Fibroblast of skin of abdomen (primary cell): ENCODE results near the gene OTULIN.

ENCODE experiments used
- DNase-seq: peaks from one replicate; pipeline ENCODE4 v3.0.0-alpha.2; 2013

OTULIN gene

DNA sequence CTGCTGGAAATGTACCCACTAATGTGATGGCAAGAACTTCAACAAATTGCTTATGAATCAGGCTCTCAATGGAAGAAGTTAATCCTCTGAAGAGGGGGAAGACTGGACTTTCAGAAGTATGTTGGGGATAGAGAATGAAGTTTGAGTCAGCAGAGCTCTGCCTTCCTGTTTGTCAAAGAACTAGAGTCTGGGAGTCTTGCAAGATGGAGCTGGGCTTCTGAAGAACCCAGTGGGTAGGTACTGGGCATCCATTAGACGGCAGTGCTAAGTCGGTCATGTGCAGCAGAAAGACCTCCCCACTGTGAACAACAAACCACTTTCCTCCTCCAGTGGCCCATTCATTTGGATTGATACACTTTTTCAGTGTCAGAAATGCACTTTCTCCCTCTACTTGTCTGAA lies 34.6 kb downstream of the OTULIN start:
- no peak for DNase-seq

DNA sequence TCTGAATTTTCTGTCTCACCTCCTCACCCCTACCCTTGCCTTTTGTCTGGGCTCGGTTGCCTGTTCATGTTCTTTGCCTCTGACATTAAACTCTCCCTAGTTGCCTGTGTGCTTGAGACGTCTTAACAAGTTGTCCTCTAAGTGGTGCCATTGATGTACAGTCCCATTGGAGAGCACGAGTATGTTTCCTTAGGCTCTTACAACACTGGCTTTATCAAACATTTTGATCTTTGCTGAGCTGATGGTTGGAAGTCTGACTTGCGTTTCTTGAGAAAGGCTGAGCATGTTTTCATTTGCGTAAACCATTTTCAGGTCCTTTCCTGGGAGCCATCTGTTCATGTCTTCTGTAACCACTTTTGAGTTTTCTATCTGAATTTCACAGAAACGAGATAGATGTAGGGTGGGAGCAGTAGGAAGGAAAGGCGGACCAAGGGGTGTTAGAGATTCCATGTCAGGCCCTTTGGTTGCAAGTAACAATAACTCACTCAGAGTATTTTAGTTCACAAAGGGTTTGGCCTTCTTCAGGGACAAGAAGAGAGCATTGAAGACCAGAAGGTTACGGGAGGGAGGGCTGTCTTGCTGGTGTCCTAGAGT lies 35.4 kb downstream of the OTULIN start:
- DNase-seq = no peak

- DNase-seq = peak; percentile 12
These were observed 36.2 kb downstream of the OTULIN start for GRCh38 chr5:14700478-14701436.

- DNase-seq = no peak
These were observed 37.0 kb downstream of the OTULIN start for GRCh38 chr5:14701556-14701955.

DNA sequence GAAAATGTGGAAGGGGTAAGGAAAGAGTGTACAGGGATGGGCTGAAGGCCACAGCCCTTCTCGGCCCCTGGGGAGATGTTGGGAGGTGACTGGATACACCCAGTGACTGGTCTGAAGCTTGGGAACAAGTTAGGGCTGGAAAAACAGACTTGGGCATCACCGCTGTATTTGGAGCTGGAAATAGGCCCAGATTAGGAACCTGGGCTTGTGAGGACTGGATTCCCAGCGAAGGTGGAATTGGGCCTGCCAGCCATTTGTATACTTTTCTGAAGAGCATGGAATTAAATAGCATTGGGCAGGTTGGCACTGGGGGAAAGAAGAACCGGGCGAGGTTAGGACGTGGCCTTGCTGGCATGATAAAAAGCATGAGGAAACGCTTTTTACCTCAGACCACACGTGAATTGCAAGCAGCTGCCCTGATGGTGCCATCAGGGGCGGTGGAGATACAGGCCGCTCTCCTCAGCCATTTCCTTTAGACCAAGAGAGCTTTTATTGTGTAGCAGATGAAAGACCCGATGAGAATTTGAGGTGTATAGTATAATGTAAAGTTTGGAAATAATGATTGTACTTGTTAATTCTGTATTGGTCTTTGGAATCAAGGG lies 37.8 kb downstream of the OTULIN start:
- no peak for DNase-seq

DNA sequence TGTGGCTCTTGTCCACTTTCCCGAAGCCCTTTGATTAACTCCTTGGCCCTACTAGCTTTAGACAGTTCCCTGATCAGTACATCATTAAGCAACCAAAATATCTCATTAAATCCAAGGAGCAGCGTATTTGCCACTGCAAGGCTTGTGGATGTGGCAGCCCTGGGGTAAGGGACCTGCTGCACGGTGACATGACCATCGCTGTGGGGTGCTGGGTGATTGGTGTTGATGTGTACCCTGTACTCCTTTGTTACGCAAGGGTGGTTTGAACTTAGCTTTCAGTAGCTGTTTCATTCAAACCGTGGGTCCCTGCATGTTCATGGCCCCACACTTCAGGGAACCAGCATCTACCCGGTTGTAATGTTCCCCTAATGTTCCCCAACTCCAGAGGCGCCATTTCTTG lies 41.0 kb downstream of the OTULIN start:
- no peak for DNase-seq

GRCh38 chr5:14706615-14707021 lies 42.1 kb downstream of the OTULIN start:
- DNase-seq = peak; percentile 67

DNA sequence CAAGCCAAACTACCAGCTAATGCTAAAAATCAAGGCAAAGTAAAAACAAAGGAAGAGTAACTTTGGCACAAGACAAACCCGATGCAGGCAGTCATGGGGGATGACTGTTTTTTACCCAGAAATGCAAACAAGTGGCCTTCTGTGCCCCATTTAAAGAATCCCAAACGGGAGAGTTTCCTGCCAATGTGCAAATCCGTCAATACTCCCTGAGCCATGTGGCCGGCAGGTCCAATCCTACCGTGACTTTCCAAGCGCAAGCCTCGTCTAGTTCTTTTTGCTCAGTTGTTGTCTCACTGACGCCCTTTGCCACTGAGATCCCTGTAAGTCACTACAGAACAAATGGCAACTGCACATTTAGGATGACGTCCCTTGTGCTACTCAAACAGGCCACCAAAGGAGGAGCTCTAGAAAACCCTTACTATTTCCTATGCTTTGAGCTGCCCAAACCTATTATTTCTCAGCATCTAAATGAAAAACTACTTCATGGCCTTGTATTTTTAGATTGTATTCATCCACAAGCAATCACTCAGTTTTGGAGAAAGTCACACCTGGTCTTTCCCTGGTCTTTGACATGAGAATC lies 43.4 kb downstream of the OTULIN start:
- DNase-seq = no peak

DNA sequence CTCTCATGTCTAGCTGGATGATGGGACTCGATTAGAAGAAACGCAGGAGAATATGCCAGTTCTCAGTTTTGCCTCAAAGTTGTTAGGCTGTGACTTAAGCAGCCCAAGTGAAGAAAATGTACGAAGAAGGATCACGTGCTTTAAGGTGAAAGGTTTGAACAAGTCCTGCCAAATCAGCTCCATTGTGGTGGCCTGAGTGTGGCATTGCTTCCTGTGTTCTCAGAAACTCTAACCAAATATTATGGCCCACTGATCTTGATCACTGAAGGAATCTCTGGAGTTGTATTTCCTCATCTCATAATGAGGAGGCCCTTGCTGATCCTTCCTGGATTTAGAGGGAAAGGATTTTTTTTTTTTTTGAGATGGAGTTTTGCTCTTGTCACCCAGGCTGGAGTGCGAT lies 44.0 kb downstream of the OTULIN start:
- no peak for DNase-seq

DNA sequence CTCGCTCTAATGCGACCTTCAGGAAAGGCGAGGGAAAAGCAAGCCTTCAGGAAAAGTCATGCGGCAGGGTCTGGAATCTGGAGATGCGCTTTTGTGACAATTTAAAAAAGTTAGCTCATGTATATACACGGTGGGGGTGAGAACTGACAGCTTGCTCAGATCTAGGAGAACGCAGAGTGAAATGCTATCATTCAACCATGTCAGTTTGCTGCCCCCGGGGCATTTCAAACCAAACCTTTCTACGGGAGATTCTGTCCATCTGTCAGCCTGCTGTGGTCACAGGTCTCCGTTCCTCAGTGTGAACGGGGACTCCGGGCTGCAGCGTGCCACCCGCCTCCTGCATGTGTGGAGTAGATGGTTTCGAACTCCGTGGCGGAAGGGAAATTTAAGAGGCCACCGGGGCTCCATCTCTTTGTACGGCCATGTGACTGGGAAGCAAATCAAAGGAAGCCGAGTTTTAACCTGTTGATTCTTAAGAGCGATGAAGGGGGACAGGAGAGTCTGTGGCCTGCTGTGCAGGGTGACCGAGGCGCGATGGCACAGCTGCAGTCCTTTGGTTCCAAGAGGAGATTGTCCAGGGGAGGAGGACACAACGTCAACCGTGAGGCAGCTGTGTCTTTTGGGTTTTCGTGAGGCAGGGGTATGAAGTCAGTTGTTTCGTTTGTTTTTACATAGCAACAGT lies 45.9 kb downstream of the OTULIN start:
- DNase-seq = no peak

DNA sequence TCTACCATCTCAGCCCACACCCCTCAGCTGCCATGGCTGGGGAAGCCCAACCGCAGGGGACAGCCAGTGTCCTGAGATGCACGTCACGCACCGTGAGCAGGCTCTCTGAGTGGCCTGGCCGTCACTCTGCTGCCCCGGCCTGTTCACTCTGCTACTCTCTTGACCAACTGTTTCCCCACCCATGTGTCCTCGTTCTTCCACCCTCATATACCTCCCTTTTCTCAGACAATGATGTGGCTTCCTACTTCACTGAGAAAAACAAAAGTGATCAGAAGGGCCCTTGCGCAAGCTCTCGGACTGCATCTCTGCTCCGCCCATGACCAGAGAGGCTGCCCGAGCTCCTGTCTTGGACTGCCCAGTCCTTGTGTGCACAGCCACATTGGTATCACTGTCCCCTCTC lies 47.6 kb downstream of the OTULIN start:
- no peak for DNase-seq

GRCh38 chr5:14712666-14713065 lies 48.1 kb downstream of the OTULIN start:
- no peak for DNase-seq

DNA sequence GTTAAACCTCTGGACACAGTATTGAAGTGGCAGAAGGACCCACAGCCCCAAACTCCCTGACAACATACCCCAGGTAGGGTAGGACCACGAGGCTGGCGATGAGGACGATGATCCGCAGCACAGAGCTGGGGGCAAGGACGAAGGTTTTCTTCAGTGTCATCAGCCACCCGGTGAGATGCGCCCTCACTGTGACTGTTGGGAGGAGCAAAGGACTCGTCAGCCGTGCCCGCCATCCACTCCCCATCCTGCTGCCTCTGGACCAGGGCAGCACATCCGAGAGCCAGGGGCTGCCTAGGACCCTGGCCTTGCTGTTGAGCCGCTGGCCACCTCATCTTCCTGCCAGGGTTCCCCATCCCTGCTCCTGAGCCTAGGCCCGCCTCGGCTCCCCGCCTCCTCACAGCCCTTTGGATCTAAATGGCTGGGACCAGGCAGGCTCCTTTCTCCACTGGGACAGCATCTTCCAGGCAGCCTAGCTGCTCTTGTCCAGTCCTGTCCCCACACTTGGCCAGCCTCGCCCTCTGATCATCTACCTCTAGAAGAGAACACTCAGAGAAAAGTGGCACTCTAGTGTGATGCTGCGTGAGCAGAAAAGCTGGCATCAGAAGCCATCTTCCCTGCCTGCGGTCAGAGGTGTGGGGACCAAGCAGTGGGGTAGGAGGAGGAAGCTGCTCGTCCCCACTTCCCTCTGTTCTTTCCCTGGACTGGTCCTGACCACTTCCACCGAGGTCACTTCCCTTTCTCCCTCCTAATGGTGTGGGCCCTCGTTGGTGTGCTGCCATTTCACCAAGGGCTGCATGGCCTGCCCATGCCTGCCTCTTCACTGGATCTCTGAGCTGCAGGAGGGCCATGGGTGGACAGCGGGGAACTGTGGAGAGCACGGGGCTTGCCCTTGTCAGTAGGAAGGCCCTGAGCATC lies 49.2 kb downstream of the OTULIN start:
- DNase-seq = no peak

DNA sequence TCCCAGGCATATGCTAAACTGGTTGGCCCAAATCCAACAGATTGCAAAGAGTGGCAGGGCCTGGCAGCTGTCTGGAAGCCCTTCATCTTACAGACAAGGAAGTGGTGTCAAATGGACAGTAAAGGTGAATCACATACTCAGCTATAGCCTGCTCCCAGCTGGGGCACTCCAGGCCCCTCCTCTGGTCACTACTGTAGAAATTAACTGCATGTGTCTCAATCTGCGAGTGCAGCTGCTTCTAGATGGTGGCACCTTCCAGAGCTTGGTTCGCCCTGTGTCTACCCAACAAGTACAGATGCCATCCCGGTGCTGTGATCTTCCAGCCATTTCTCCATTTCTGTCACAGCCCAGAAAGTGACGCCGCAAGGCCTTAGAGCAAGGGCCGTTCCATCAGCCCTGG lies 50.2 kb downstream of the OTULIN start:
- DNase-seq = no peak

DNA sequence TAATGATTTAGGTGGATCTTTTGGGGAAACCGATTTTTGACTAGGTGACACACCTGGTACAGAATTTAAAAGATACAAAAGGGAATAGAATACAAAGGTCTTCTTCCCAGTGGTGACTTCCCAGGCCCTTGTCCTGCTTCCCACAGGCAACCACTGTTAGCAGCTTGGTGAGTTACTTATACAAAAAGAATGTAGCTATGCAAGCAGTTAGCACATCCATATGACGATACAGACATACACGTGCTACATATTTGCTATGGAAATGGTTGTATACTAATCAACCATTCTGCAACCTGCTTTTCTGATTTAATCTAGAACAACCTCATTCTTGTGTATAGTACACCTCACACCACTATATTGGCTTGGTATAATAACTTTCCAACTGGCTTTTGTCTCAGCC lies 51.0 kb downstream of the OTULIN start:
- DNase-seq = peak; percentile 66

- DNase-seq = no peak
These were observed 52.5 kb downstream of the OTULIN start for GRCh38 chr5:14716755-14717752.

DNA sequence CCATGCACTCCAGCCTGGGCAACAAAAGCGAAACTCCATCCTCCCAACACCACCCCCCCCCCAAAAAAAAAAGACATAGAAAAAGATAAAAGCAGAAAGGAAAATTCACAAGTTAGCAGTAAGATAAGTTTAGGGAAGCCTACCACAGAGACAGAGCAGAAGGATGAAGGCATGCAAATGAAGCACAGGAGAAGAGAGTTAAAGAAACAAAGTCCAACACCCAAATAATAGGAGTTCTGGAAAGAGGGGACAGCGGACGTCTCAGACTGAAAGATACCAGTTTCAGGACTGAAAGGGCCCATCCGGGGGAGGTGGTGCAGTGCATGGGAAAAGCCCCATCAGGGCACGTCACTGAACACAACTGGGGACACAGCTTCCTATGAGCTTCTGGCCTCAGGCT lies 54.3 kb downstream of the OTULIN start:
- DNase-seq = no peak

DNA sequence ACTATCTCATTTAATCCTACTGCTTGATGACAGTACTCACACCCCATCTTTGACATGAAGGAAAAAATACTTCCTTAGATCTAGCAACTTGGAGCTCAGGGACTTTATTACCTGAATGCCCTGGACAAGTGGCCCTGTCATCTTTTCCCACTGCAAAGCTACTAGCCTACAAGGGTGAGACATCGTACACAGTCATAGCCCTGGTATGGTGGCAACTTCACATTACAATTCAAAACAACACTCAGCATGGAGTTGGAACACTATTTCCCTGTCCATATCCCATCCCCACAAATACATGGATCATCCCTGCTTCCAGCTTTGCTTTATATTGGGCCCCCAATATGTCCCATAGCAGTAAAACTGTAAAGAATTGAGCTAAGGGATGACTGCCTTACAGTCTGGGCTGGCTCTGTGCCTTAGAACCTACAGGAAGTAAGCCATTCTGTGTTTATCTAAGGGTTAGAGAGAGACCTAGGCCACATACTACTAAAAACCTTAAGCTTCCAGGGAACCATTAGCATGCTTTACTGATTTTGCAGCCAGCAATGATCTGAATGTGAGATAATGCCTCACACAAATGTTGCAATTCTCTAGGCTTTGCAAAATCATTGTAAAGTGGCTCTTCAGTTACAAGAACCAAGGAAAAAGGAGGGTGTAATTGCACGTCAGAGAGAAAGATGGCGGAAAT lies 55.9 kb downstream of the OTULIN start:
- DNase-seq = peak; percentile 53

DNA sequence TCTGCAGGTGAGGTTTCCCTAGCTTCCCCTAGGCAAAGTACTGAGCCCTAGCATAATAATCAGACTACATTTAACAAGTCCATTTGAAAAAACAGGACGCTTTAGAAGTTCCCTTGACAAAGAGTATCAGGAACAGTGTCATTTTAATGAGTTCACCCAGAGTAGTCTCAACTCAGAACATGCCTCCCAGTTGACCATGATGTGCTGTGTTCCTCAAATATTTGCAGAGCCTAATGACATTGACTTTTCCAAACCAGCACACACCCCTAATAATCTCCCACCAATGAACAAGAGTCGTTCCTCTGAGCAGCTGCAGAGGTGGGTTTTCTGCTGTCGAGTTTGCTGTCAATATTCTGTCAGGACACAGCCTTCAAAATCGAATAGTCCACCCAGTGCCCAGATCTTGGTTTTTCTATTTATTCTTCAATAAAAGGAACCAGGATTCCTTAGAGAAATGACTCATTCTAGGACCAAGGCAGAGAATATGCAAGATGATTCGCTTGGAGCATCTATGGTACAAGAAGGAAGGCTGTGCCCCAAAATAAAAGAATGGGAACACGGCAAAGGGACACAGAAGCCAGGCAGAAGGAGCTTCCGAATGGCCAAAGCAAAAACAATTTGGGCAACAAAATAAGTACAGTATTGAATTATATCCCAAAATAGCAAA lies 57.6 kb downstream of the OTULIN start:
- DNase-seq = peak; percentile 17
